Testis (tissue), 2 donors: ENCODE data around the gene KLF11.

Source experiments
- CTCF ChIP-seq, 3 experiments: fragments of 450-650 bp in 2 of 3; fragments of 200-600 bp in 1 of 3; sonication (generic) in 1 of 3; IDR thresholded peaks; one replicate each; pipeline ENCODE4 v1.5.1; 2016 to 2019; ENCODE audit warnings: antibody characterized with exemption in 3 of 3, mild to moderate bottlenecking in 2 of 3, moderate library complexity in 1 of 3
- POLR2A ChIP-seq: fragments of 450-650 bp; IDR thresholded peaks from one replicate; pipeline ENCODE4 v1.6.1; 2017; ENCODE audit warnings: antibody characterized with exemption, mild to moderate bottlenecking, moderate library complexity

DNA sequence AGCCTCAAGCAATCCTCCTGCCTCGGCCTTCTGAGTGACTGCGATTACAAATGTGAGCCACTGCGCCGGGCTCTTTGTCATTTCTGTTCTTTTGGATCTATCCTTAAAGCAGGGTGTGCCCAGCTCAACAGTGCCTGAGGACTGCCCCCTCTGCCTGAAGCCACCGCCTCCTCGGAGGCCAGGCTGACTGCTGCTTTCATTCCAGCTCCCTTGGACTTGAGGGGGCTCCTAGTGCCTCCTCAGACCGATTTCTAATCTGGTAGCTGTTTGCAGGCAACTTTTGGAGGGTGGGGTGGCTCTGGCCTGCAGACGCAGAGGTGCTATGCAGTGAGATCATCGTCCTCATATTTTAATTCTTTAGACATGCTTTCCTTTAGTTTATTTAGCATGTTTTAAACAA, 35.9 kb upstream of the KLF11 start:
- TF ChIP-seq CTCF (IDR thresholded peaks at IDR 0.05) (no peak), POLR2A (no peak)
